NB4 (cell line): Measurements from ENCODE around the gene FOXM1.

Experiments used
- CTCF ChIP-seq: IDR thresholded peaks from one replicate; pipeline ENCODE4 v1.5.1; 2012; ENCODE audit warnings: low read depth, low read length
- MYC ChIP-seq: IDR thresholded peaks from 2 replicates; pipeline ENCODE4 v1.6.1; 2011; ENCODE audit warnings: low read depth, low read length
- POLR2A ChIP-seq: IDR thresholded peaks from 2 replicates; pipeline ENCODE4 v1.6.1; 2011; ENCODE audit warnings: mild to moderate bottlenecking; ENCODE audit not compliant: insufficient read length; ENCODE audit errors: extremely low read depth
- TF ChIP-seq, protein P1 (sequence below): IDR thresholded peaks from 2 replicates; pipeline ENCODE4 v1.6.1; 2011; ENCODE audit warnings: low read depth, low read length

DNA sequence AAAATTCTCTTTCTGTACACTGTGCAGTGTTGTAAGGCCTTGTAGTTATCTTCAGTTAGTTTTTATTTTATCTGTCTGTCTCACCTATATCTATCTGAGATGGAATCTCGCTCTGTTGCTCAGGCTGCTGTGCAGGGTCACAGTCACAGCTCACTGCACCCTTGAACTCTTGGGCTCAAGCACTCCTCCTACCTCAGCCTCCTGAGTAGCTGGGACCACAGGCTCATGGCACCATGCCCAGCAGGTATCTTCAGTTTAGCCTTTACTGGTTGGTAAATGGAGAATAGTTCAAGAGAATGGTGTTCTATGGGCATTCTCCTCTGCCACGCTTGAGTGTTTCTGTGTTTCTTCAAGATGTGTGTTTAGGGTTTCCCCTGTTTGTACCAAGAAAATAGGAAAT, 27.3 kb upstream of the FOXM1 start:
- no peak for TF ChIP-seq CTCF
- TF ChIP-seq POLR2A, result no peak
- TF ChIP-seq, protein P1, sequence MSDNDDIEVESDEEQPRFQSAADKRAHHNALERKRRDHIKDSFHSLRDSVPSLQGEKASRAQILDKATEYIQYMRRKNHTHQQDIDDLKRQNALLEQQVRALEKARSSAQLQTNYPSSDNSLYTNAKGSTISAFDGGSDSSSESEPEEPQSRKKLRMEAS, result no peak
- TF ChIP-seq MYC, result no peak
